ENCODE results near the gene EIF4A3. TPM values are rescaled to one million over a fixed set of nuclear protein-coding genes. Genes with fewer than 3 reads are reported as not detected.

Gene EIF4A3
- total and polyA plus RNA-seq, 10 of the 15 experiments (the other 5 are each of a cell fraction or from before 2014, with no cell fraction given): 53.3 to 225 (median 103) TPM

DNA sequence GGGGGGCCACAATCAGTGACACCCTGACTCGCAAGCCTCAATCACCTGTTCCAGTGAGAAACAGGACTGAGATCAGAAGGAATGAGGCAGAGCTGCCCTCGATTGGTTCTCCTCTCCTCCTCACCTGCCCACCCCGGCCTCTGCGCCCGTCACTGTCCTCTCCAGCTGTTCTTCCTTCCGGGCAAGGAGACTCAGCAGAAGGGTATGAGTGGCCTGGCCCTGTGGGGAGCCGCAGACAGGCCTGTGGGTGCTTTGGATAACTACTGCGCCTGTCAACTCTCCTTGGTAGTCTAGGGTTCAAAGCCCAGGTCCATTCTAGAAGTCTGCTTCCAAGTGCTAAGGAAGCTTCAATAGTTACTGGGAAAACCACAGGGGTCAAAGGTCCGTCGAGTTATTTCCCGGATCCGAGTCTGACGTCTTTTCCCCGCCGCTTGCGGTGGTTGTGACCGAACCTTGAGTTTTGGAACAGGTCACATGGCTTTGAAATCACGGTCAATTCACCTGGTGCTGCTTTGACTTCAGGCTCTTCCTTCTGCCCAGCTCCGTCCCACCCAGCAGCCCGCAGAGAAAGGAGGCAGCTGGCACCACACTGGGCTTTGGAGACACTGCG is 31.2 kb upstream of the EIF4A3 start:
- WGBS (ENCODE audit: insufficient coverage, insufficient replicate concordance, low lambda C conversion rate, missing lambda C conversion rate): 38% methylated on average over 21 of the region's 21 CpGs

More for the DNA sequence above, 31.2 kb upstream of the EIF4A3 start:
- Histone ChIP-seq H3K79me2 (ENCODE audit: control insufficient read depth, insufficient read depth, low read length) (no peaks in the 10 kb centered on the region), H2AFZ (ENCODE audit: control insufficient read depth, low read depth, low read length) (no peak overlapping the region), H3K9me3 (replicated peaks; ENCODE audit: control insufficient read depth, insufficient read depth, low read length) (no peaks in the 10 kb centered on the region), H3K27me3 (replicated peaks in 1 of 2; ENCODE audit: control insufficient read depth in 2 of 2, insufficient read depth in 2 of 2, low read length in 1 of 2) (peaks cover 0 to 3% of the 10 kb centered on the region in 2 experiments; a peak in 1 of 4 replicates), H3K27ac (ENCODE audit: control insufficient read depth, insufficient read depth) (no peak overlapping the region), H3K4me2 (ENCODE audit: control insufficient read depth, insufficient read depth) (no peak overlapping the region), H3K36me3 (ENCODE audit: control insufficient read depth in 2 of 2, insufficient read depth in 2 of 2, low read length in 1 of 2) (no peaks in the 10 kb centered on the region), H3K4me1 (ENCODE audit: control insufficient read depth, insufficient read depth, low read length) (no peaks in the 10 kb centered on the region), H3K4me3 (no peak overlapping the region), H4K20me1 (ENCODE audit: control insufficient read depth, insufficient read depth) (no peaks in the 10 kb centered on the region), H3K9ac (ENCODE audit: control insufficient read depth, insufficient read depth, low read length) (no peak overlapping the region)
- no peak for FAIRE-seq
- POLR2A ChIA-PET: no interaction called here
- RAD21 ChIA-PET (ENCODE audit: unreplicated experiment): no interaction called here
- intact Hi-C loops (cut with micrococcal nuclease; ENCODE audit: unreplicated experiment): no loop called here
- no peak for DNase-seq (ENCODE audit: low read depth, low spot score)
- in situ Hi-C loops (cut with MboI): no loop called here
- TF ChIP-seq JUND (IDR thresholded peaks at IDR 0.05; ENCODE audit: low read depth, low read length) (no peak), ETV6 (conservative IDR thresholded peaks at IDR 0.05 in 1 of 2, IDR thresholded peaks at IDR 0.05 in 1 of 2; ENCODE audit: borderline replicate concordance in 1 of 2, low read depth in 1 of 2) (no peak), EZH2 (IDR thresholded peaks at IDR 0.05; ENCODE audit: borderline replicate concordance, control insufficient read depth, low read depth, low read length) (no peak), ATF2 (IDR thresholded peaks at IDR 0.05; ENCODE audit: low read length) (no peak), E2F8 (IDR thresholded peaks at IDR 0.05; ENCODE audit: low read depth, partially characterized antibody) (no peak), EP300 (IDR thresholded peaks at IDR 0.05; ENCODE audit: borderline replicate concordance in 1 of 2, control insufficient read depth in 1 of 2, low read depth in 2 of 2, low read length in 2 of 2) (no peak), IRF3 (IDR thresholded peaks at IDR 0.05) (no peak), USF1 (IDR thresholded peaks at IDR 0.05; ENCODE audit: borderline replicate concordance, extremely low read length, insufficient read depth, low read depth, low read length) (no peak), BCL3 (IDR thresholded peaks at IDR 0.05; ENCODE audit: borderline replicate concordance, insufficient read depth, low read depth, low read length, poor library complexity, severe bottlenecking) (no peak), RAD51 (IDR thresholded peaks at IDR 0.05) (no peak)
- TF ChIP-seq, protein P1, sequence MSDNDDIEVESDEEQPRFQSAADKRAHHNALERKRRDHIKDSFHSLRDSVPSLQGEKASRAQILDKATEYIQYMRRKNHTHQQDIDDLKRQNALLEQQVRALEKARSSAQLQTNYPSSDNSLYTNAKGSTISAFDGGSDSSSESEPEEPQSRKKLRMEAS (IDR thresholded peaks at IDR 0.05; ENCODE audit: low read depth, low read length): no peak
- CTCF ChIA-PET: no interaction called here
- SMC1A ChIA-PET (ENCODE audit: uncharacterized antibody, unreplicated experiment): no interaction called here
- no TSS peak for BruUV-seq (replicated peaks)
- ATAC-seq: no peak
